KMS-11 (cell line): ENCODE results near the gene TOX2.

ENCODE experiments used
- H2AFZ ChIP-seq: fragments of 200-600 bp; sonication (generic); 2 replicates; pipeline ENCODE4 v1.6.1; 2016; ENCODE audit warnings: antibody characterized with exemption, mixed run types, low read depth
- H3K27ac ChIP-seq: fragments of 200-600 bp; sonication (generic); 2 replicates; pipeline ENCODE4 v1.6.1; 2016; ENCODE audit warnings: mild to moderate bottlenecking, mixed run types
- H3K27me3 ChIP-seq: fragments of 200-600 bp; sonication (generic); 2 replicates; pipeline ENCODE4 v1.6.1; 2017; ENCODE audit warnings: mild to moderate bottlenecking, low read depth, mixed run types, moderate library complexity; ENCODE audit not compliant: insufficient read depth
- H3K36me3 ChIP-seq: fragments of 200-600 bp; sonication (generic); 2 replicates; pipeline ENCODE4 v1.6.1; 2017; ENCODE audit warnings: mild to moderate bottlenecking, mixed run types; ENCODE audit not compliant: insufficient read depth
- H3K4me1 ChIP-seq: fragments of 200-600 bp; sonication (generic); 2 replicates; pipeline ENCODE4 v1.6.1; 2016; ENCODE audit warnings: mild to moderate bottlenecking, low read depth, mixed run types; ENCODE audit not compliant: poor library complexity, severe bottlenecking
- H3K4me2 ChIP-seq: fragments of 200-600 bp; sonication (generic); 2 replicates; pipeline ENCODE4 v1.7.0; 2016; ENCODE audit warnings: mild to moderate bottlenecking, mixed run types
- H3K4me3 ChIP-seq: fragments of 200-600 bp; sonication (generic); IDR thresholded peaks from 2 replicates; pipeline ENCODE4 v1.6.1; 2017; ENCODE audit warnings: low read depth, low read length, mixed read lengths; ENCODE audit not compliant: insufficient read depth
- H3K79me2 ChIP-seq: fragments of 200-600 bp; sonication (generic); 2 replicates; pipeline ENCODE4 v1.6.1; 2016; ENCODE audit warnings: low read depth, mixed run types; ENCODE audit not compliant: insufficient read depth
- H3K9ac ChIP-seq: fragments of 200-600 bp; sonication (generic); 2 replicates; pipeline ENCODE4 v1.6.1; 2016; ENCODE audit warnings: mild to moderate bottlenecking, mixed run types
- H4K20me1 ChIP-seq: fragments of 200-600 bp; sonication (generic); 2 replicates; pipeline ENCODE4 v1.6.1; 2016; ENCODE audit warnings: mild to moderate bottlenecking, mixed run types; ENCODE audit not compliant: insufficient read depth
- TF ChIP-seq, protein P1 (sequence below): fragments of 200-600 bp; sonication (generic); conservative IDR thresholded peaks from 2 replicates; pipeline ENCODE4 v1.6.1; 2017; ENCODE audit warnings: low read depth, mild to moderate bottlenecking, antibody characterized with exemption, low read length, moderate library complexity, mixed read lengths

TOX2 gene

DNA sequence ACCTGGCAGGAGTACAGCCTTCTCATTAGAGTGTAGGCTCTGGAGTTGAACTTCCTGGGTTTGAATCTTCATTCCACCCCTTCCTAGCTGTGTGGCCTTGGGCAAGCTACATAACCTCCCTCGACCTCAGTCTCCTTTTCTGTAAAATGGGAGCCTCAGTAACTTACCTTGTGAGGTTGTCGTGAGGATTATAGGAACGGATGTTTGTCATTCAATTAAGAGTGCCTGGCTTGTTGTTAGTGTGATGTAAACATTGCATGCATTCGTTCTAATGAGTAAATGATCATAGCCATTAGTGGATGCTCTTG is 45.2 kb downstream of the TOX2 start:
- TF ChIP-seq, protein P1, sequence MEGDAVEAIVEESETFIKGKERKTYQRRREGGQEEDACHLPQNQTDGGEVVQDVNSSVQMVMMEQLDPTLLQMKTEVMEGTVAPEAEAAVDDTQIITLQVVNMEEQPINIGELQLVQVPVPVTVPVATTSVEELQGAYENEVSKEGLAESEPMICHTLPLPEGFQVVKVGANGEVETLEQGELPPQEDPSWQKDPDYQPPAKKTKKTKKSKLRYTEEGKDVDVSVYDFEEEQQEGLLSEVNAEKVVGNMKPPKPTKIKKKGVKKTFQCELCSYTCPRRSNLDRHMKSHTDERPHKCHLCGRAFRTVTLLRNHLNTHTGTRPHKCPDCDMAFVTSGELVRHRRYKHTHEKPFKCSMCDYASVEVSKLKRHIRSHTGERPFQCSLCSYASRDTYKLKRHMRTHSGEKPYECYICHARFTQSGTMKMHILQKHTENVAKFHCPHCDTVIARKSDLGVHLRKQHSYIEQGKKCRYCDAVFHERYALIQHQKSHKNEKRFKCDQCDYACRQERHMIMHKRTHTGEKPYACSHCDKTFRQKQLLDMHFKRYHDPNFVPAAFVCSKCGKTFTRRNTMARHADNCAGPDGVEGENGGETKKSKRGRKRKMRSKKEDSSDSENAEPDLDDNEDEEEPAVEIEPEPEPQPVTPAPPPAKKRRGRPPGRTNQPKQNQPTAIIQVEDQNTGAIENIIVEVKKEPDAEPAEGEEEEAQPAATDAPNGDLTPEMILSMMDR = no peak
- Histone ChIP-seq H3K9ac (no peak overlapping the region), H4K20me1 (no peaks in the 10 kb centered on the region), H3K4me2 (no peak overlapping the region), H3K36me3 (peaks cover 9% of the 10 kb centered on the region; the same call in 1 of the 2 replicates), H3K27ac (no peak overlapping the region), H3K4me1 (peaks cover 80% of the 10 kb centered on the region), H2AFZ (no peak overlapping the region), H3K27me3 (no peaks in the 10 kb centered on the region), H3K79me2 (peaks cover 68% of the 10 kb centered on the region), H3K4me3 (no peak overlapping the region)

DNA sequence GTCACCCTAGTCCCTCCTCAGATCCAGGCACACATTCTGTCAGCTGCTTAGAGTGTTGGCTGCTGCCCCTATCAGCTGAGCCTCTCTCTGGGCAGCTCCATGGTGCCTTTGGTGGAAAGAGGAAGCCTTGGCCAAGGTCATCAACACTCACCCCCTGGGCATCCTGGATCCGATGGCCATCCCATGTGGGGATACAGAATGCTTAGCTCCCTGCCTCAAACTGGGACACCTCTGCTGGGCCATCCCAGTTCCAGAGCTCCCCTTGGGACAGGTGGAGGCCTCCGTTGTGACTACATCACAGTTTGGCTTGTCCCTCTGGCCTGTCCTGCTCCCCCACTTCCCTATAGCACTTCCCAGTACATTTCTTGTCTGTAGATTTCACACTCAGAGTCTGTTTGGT is 45.6 kb downstream of the TOX2 start:
- H3K4me2 ChIP-seq = no peak overlapping the region
- peaks cover 68% of the 10 kb centered on the region for H3K79me2 ChIP-seq
- no peaks in the 10 kb centered on the region for H4K20me1 ChIP-seq
- H3K4me3 ChIP-seq = no peak overlapping the region
- no peak overlapping the region for H3K27ac ChIP-seq
- H3K27me3 ChIP-seq = no peaks in the 10 kb centered on the region
- H2AFZ ChIP-seq = no peak overlapping the region
- H3K9ac ChIP-seq = no peak overlapping the region
- peaks cover 80% of the 10 kb centered on the region for H3K4me1 ChIP-seq
- peaks cover 9% of the 10 kb centered on the region; the same call in 1 of the 2 replicates for H3K36me3 ChIP-seq
- TF ChIP-seq, protein P1 = no peak

- peaks cover 80% of the 10 kb centered on the region for H3K4me1 ChIP-seq
- no peak overlapping the region for H3K9ac ChIP-seq
- no peaks in the 10 kb centered on the region for H4K20me1 ChIP-seq
- peaks cover 9% of the 10 kb centered on the region; the same call in 1 of the 2 replicates for H3K36me3 ChIP-seq
- H3K27ac ChIP-seq = no peak overlapping the region
- peaks cover 70% of the 10 kb centered on the region for H3K79me2 ChIP-seq
- H3K27me3 ChIP-seq = no peaks in the 10 kb centered on the region
- TF ChIP-seq, protein P1 = no peak
- no peak overlapping the region for H3K4me3 ChIP-seq
- no peak overlapping the region for H3K4me2 ChIP-seq
- H2AFZ ChIP-seq = no peak overlapping the region
Observed at GRCh38 chr20:43961116-43961515, 46.5 kb downstream of the TOX2 start.

DNA sequence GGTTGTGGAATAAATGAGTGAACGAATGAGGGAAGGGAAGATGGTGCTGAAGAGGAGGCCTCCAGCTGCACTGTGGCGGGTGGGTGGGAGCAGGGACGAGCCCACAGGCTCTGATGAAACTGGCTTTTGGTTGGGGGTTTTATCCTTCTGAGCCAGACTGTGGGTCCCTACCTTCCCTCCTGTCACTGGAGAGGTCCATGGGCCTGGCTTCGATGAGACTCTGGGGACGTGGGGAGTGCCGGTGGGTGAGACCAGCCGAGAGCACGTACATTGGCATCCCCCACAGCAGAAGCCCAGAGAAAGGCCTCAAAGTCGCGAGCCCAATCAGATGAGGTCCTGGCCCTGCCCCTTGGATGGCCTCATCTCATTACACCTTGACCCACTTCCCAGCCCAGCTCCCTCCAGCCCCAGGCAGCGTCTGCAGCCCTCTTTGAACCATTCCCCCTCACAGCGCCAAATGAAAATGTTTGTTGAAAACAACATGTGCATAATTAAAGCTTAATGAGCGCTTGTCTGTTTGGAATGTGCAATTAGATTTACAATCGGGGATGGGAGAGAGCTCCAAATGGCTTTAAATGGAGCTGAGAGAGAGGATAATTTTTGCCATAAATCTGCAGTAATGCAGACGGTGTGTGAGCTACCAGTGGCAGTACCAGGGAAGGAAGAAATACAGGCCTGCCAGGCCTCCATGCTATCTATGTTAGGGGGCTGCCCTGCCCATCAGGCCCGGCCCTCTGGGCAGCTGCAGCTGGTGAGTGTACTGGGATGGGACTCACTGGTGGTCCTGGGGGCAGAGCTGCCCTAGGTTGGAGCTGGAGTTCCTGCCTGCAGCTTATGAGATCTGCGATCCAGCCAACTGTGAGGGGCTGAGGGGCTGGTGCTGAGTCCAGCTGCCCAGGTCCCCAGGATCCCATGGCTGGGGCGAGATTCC is 47.2 kb downstream of the TOX2 start:
- TF ChIP-seq, protein P1 = no peak
- no peak overlapping the region for H2AFZ ChIP-seq
- H3K4me2 ChIP-seq = no peak overlapping the region
- H3K4me3 ChIP-seq = no peak overlapping the region
- no peak overlapping the region for H3K9ac ChIP-seq
- H3K27ac ChIP-seq = no peak overlapping the region
- H3K4me1 ChIP-seq = peaks cover 76% of the 10 kb centered on the region
- H4K20me1 ChIP-seq = no peaks in the 10 kb centered on the region
- no peaks in the 10 kb centered on the region for H3K27me3 ChIP-seq
- peaks cover 70% of the 10 kb centered on the region for H3K79me2 ChIP-seq
- H3K36me3 ChIP-seq = peaks cover 9% of the 10 kb centered on the region; the same call in 1 of the 2 replicates
